ENCODE results near the gene RORB. TPM values are rescaled to one million over a fixed set of nuclear protein-coding genes. Genes with fewer than 3 reads are reported as not detected.

The RORB gene
- total RNA-seq (2021; fragmentation: NEBNext Ultra II Directional; extraction: Animal tissue kit (Norgen Biotek cat#: 25700)): not detected
- long read RNA-seq: 0 reads

DNA sequence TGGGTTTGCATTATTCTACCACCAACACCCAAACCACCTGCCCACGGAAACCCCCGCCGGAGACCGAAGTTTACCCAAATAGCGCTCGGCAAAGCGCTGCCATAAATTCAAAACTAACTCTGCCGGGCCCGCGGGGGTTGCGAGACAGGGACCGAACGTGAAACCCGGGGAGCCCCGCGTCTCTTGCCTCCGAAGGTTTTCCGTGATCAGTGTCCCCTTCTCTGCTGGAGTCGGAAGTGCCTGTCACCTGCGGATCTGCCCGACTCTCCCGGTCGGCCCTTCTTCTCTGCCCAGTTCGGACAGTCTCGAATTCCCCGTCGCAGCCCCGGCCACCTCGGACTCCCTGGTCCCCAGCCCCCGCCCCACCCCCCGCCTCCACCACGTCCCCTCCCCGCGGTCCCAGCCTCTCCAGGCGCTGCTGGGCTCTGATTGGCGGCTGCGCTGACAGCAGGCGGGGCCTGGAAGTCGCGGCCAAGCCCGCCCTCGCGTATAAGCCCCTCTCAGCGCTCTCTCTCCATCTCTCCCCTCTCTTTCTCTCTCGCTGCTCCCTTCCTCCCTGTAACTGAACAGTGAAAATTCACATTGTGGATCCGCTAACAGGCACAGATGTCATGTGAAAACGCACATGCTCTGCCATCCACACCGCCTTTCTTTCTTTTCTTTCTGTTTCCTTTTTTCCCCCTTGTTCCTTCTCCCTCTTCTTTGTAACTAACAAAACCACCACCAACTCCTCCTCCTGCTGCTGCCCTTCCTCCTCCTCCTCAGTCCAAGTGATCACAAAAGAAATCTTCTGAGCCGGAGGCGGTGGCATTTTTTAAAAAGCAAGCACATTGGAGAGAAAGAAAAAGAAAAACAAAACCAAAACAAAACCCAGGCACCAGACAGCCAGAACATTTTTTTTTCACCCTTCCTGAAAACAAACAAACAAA is at the start of gene RORB:
Gene RORB (plus strand): TSS at position 517 of the 929 bp plus-strand sequence. CDS start 642 bp downstream, outside the sequence.
- Mint-ChIP-seq H3K36me3 (ENCODE audit: low read depth) (no peaks in the 10 kb centered on the region), H3K27ac (no peak within 1 kb of the TSS), H3K27me3 (ENCODE audit: insufficient read depth) (peaks cover 31% of the 10 kb centered on the region), H3K4me3 (peak within 1 kb of the TSS; percentile 88), H3K9me3 (no peaks in the 10 kb centered on the region), H3K4me1 (ENCODE audit: low read depth) (peaks cover 24% of the 10 kb centered on the region)
- TF ChIP-seq, protein P1, sequence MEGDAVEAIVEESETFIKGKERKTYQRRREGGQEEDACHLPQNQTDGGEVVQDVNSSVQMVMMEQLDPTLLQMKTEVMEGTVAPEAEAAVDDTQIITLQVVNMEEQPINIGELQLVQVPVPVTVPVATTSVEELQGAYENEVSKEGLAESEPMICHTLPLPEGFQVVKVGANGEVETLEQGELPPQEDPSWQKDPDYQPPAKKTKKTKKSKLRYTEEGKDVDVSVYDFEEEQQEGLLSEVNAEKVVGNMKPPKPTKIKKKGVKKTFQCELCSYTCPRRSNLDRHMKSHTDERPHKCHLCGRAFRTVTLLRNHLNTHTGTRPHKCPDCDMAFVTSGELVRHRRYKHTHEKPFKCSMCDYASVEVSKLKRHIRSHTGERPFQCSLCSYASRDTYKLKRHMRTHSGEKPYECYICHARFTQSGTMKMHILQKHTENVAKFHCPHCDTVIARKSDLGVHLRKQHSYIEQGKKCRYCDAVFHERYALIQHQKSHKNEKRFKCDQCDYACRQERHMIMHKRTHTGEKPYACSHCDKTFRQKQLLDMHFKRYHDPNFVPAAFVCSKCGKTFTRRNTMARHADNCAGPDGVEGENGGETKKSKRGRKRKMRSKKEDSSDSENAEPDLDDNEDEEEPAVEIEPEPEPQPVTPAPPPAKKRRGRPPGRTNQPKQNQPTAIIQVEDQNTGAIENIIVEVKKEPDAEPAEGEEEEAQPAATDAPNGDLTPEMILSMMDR (IDR thresholded peaks at IDR 0.05): no peak
- DNase-seq: no peak

DNA sequence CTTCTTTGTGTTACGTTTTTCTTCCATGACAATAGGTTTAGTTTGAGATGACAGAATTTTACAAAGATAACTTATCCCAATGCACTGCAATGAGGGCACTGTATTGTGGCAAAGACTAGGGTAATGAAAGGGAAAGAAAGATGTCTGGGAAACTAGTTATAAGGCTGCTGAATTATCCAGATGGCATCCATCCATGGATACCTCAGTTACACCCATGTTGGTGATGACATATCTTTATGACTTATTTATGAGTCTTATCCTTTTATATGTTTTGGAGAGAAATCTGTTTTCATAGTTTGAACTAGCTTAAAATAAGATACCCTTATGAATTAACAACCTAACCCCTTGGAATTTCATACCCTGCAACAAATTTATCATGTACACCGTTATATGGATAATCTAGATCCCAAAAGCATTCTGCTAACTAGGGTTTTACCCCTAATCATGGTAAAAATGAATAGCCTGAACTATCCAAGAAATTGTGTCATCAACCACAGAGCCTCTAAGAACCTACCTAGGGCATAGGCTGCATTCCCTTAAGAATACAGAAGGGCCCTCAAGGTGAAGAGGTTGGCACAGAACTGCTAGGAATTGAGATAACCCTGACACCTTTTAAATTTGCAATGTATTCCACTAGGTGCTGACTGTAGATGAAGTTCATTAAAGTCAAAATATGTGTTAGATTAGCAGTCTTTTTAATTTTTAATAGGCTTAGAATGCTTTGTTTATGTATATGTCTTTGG is 49.5 kb upstream of the RORB start:
- TF ChIP-seq, protein P1 (IDR thresholded peaks at IDR 0.05): no peak

GRCh38 chr9:74449060-74449459 is 48.1 kb upstream of the RORB start:
- no peak for DNase-seq
- no peaks in the 10 kb centered on the region for H3K4me1 Mint-ChIP-seq (ENCODE audit: low read depth)
- peaks cover 24% of the 10 kb centered on the region for H3K9me3 Mint-ChIP-seq
- H3K27me3 Mint-ChIP-seq (ENCODE audit: insufficient read depth): no peaks in the 10 kb centered on the region
- no peaks in the 10 kb centered on the region; the same call in 1 of the 2 replicates for H3K36me3 Mint-ChIP-seq (ENCODE audit: low read depth)
- no peak overlapping the region for H3K4me3 Mint-ChIP-seq
- TF ChIP-seq, protein P1 (IDR thresholded peaks at IDR 0.05): no peak
- no peak overlapping the region for H3K27ac Mint-ChIP-seq

More for the DNA sequence above, 49.5 kb upstream of the RORB start:
- DNase-seq: no peak
- Mint-ChIP-seq H3K36me3 (ENCODE audit: low read depth) (no peaks in the 10 kb centered on the region; the same call in 1 of the 2 replicates), H3K27ac (no peak overlapping the region), H3K4me3 (no peak overlapping the region), H3K27me3 (ENCODE audit: insufficient read depth) (no peaks in the 10 kb centered on the region), H3K4me1 (ENCODE audit: low read depth) (no peaks in the 10 kb centered on the region), H3K9me3 (peaks cover 27% of the 10 kb centered on the region)

DNA sequence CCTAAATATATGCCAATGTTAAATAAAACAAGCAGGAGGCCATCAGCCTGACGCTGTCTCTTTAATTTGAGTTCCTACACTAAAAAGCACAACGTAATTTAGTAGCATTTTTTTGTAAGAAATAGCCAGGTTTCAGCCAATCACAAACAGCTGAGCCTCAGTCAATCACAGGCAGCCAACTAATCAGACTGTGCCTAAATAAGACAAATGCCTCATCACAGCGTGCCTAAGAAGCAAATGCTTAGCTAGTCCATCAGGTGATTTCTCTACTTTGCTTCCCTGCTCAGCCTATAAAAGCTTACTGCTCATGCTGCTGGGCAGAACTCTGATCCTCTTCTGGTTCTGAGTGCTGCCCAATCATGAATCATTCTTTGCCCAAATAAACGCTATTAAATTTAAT is 38.3 kb upstream of the RORB start:
- no peaks in the 10 kb centered on the region for H3K36me3 Mint-ChIP-seq (ENCODE audit: low read depth)
- peaks cover 9% of the 10 kb centered on the region; the same call in 1 of the 2 replicates for H3K9me3 Mint-ChIP-seq
- H3K4me3 Mint-ChIP-seq: no peak overlapping the region
- no peak overlapping the region for H3K27ac Mint-ChIP-seq
- no peak for DNase-seq
- H3K27me3 Mint-ChIP-seq (ENCODE audit: insufficient read depth): no peaks in the 10 kb centered on the region
- H3K4me1 Mint-ChIP-seq (ENCODE audit: low read depth): no peaks in the 10 kb centered on the region
- TF ChIP-seq, protein P1 (IDR thresholded peaks at IDR 0.05): no peak

DNA sequence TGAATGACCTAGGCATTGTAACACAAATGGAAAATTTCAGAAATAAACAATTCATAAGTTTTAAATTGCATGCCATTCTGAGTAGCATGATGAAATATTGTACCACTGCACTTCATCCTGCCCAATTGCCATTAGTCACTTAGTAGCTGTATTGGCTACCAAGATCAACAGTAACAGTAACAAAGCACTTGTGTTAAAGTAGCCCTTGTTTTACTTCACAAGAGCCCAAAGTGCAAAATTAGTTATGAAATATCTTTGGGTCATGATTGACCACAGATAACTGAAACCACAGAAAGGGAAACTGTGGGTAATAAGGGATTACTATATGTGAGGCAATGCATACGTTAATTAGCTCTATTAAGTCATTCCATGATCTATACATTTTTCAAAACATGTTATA is 33.3 kb upstream of the RORB start:
- H3K4me1 Mint-ChIP-seq (ENCODE audit: low read depth): no peaks in the 10 kb centered on the region
- DNase-seq: no peak
- TF ChIP-seq, protein P1 (IDR thresholded peaks at IDR 0.05): no peak
- H3K36me3 Mint-ChIP-seq (ENCODE audit: low read depth): no peaks in the 10 kb centered on the region
- H3K27ac Mint-ChIP-seq: no peak overlapping the region
- H3K9me3 Mint-ChIP-seq: peaks cover 5% of the 10 kb centered on the region; the same call in 1 of the 2 replicates
- H3K27me3 Mint-ChIP-seq (ENCODE audit: insufficient read depth): no peaks in the 10 kb centered on the region
- no peak overlapping the region for H3K4me3 Mint-ChIP-seq

Data from HFFc6 (cell line).